NT2/D1 (cell line): ENCODE data around the gene LRMDA.

Experiments used
- SUZ12 ChIP-seq: IDR thresholded peaks from 2 replicates; pipeline ENCODE4 v1.6.1; 2011; ENCODE audit not compliant: insufficient read length, insufficient read depth; ENCODE audit errors: extremely low read depth
- YY1 ChIP-seq: IDR thresholded peaks from 2 replicates; pipeline ENCODE4 v1.6.1; 2011; ENCODE audit not compliant: insufficient read length, insufficient read depth

- no peak for TF ChIP-seq YY1
- TF ChIP-seq SUZ12, result no peak
These were observed 253.8 kb downstream of the LRMDA start for GRCh38 chr10:75685187-75685586.
